Measurements from ENCODE around the gene MUC4.

- TF ChIP-seq CTCF (conservative IDR thresholded peaks at IDR 0.05) (no peak), ZFX (IDR thresholded peaks at IDR 0.05) (no peak)
Measured at GRCh38 chr3:195817578-195818135, 5.9 kb upstream of the MUC4 start.
